ENCODE results near the gene INKA1. TPM values are rescaled to one million over a fixed set of nuclear protein-coding genes. Genes with fewer than 3 reads are reported as not detected.

INKA1 gene
- total RNA-seq, 1 donor from 2014 or later, result 12.5 TPM

GRCh38 chr3:49826016-49826415 is 23.0 kb downstream of the INKA1 start:
- no peak for TF ChIP-seq CTCF (IDR thresholded peaks at IDR 0.05)
- H3K4me1 ChIP-seq, result no peaks in the 10 kb centered on the region
- no peaks in the 10 kb centered on the region for H3K27me3 ChIP-seq
- intact Hi-C loops (cut with DNase I), result no loop called here
- no peak overlapping the region for H3K27ac ChIP-seq
- no peak for DNase-seq (ENCODE audit: extremely low spot score in 2 of 2)
- no peak overlapping the region for H3K4me3 ChIP-seq
- H3K9me3 ChIP-seq, result no peaks in the 10 kb centered on the region
- no peaks in the 10 kb centered on the region for H3K36me3 ChIP-seq

DNA sequence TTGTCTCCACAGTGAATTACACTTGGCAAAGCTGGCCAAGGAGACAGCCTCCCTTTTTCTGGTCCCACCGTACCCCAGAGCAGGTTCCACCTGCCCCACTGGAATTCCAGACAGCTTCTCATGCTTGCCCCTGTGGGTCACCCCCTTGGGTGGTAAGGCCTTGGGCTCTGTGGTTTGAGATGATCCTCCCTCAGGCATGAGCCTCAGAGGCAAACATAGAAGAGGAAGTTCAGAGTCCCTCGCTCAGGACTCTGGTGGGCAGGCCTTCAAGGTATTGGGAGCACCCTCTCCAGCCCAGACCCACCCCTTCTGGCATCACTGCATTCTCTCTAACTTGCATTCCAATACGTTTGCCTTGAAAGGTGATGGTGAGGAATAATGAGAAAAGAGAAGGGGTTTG is 28.3 kb downstream of the INKA1 start:
- Histone ChIP-seq H3K27me3 (no peaks in the 10 kb centered on the region), H3K36me3 (no peaks in the 10 kb centered on the region), H3K4me1 (no peaks in the 10 kb centered on the region), H3K9me3 (no peaks in the 10 kb centered on the region), H3K4me3 (no peak overlapping the region), H3K27ac (no peak overlapping the region)
- no peak for TF ChIP-seq POLR2A (IDR thresholded peaks at IDR 0.05)
- TF ChIP-seq CTCF (IDR thresholded peaks at IDR 0.05), result no peak
- no peak for TF ChIP-seq POLR2AphosphoS5 (IDR thresholded peaks at IDR 0.05; ENCODE audit: insufficient read depth in 1 of 2, low read depth in 1 of 2)
- intact Hi-C loops (cut with DNase I), result no loop called here
- DNase-seq (ENCODE audit: extremely low spot score in 2 of 2), result no peak

GRCh38 chr3:49839193-49839809 is 36.2 kb downstream of the INKA1 start:
- peak; percentile 78 to 93 (median 80) for TF ChIP-seq CTCF (IDR thresholded peaks at IDR 0.05)
- peak; percentile 16 to 70 for TF ChIP-seq POLR2AphosphoS5 (IDR thresholded peaks at IDR 0.05; ENCODE audit: insufficient read depth in 1 of 2, low read depth in 1 of 2)
- no peak for TF ChIP-seq POLR2A (IDR thresholded peaks at IDR 0.05)
- Histone ChIP-seq H3K4me1 (peaks cover 6% of the 10 kb centered on the region), H3K4me3 (no peak overlapping the region), H3K27me3 (no peaks in the 10 kb centered on the region), H3K27ac (peak overlapping the region; percentile 47), H3K9me3 (no peaks in the 10 kb centered on the region), H3K36me3 (no peaks in the 10 kb centered on the region)
- DNase-seq (ENCODE audit: extremely low spot score in 2 of 2), result no peak
- intact Hi-C loops (cut with DNase I), result no loop called here

DNA sequence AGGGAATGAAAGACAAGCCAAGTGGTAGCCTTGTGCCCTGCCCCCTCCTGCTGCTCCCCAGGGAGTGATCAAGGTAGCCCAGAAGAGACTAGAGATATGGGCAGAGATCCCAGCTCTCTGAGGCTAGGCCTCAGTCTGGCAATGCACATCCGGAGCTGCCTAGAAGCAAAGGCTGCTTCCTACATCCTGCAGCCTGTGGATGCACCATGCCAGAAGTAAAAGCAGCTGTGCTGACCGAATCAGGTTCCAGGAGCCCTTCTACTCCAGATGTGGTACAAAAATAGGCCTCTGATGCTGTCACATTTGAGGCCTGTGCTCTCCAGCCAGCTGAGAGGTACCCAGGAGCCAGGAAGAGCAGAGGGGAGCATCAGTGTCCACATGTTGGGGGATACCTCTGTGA is 37.3 kb downstream of the INKA1 start:
- H3K36me3 ChIP-seq, result no peaks in the 10 kb centered on the region
- peaks cover 6% of the 10 kb centered on the region for H3K4me1 ChIP-seq
- intact Hi-C loops (cut with DNase I), result loop anchor here (5.0 to 10.0 kb wide), 2 partner anchors 38 to 116 kb away; partner anchors contain the start of genes GMPPB and INKA1
- no peak overlapping the region for H3K27ac ChIP-seq
- no peaks in the 10 kb centered on the region for H3K9me3 ChIP-seq
- no peaks in the 10 kb centered on the region for H3K27me3 ChIP-seq
- TF ChIP-seq CTCF (IDR thresholded peaks at IDR 0.05) (no peak), POLR2AphosphoS5 (IDR thresholded peaks at IDR 0.05; ENCODE audit: insufficient read depth in 1 of 2, low read depth in 1 of 2) (no peak), POLR2A (IDR thresholded peaks at IDR 0.05) (no peak)
- DNase-seq (ENCODE audit: extremely low spot score in 2 of 2), result no peak
- no peak overlapping the region for H3K4me3 ChIP-seq

DNA sequence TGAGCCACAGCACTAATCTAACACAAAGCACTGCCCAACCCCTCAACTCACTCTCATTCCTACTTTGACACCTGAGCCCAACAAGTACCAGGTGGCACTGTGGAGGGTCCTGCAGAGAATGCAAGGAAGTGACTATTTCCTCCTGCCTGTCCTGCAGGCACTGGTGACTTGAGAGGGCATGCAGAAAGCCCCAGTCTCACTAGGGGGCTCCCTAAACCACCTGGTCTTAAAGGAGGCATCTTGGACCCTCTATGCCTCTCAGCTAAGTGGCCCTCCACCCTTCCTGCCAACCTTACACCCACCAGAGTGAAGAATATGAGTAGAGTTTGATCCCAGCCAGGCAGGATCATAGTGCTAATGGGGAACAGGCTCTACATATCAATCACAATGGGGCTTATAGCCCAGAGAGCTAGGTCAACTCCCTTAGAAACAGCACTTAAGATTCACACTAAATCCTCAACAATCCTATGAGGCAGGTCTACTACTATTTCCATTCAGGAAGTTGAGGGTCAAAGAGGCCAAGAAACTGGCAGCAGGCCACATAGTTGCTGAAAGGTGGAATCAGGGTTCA is 38.1 kb downstream of the INKA1 start:
- Histone ChIP-seq H3K4me3 (no peak overlapping the region), H3K27ac (no peak overlapping the region), H3K4me1 (peaks cover 6% of the 10 kb centered on the region), H3K27me3 (no peaks in the 10 kb centered on the region), H3K36me3 (no peaks in the 10 kb centered on the region), H3K9me3 (no peaks in the 10 kb centered on the region)
- no peak for TF ChIP-seq CTCF (IDR thresholded peaks at IDR 0.05)
- TF ChIP-seq POLR2A (IDR thresholded peaks at IDR 0.05), result no peak
- TF ChIP-seq POLR2AphosphoS5 (IDR thresholded peaks at IDR 0.05; ENCODE audit: insufficient read depth in 1 of 2, low read depth in 1 of 2), result no peak
- no peak for DNase-seq (ENCODE audit: extremely low spot score in 2 of 2)
- intact Hi-C loops (cut with DNase I), result loop anchor here (5.0 to 10.0 kb wide), 2 partner anchors 39 to 116 kb away; partner anchors contain the start of genes GMPPB and INKA1

All from vagina (tissue), 2 donors.